ENCODE results near the gene EVL. TPM values are rescaled to one million over a fixed set of nuclear protein-coding genes. Genes with fewer than 3 reads are reported as not detected.

Gene EVL
- total and polyA plus RNA-seq, 2 of the 8 experiments (the other 6 are each of a cell fraction or from before 2014, with no cell fraction given): 30.7 to 64.6 TPM

GRCh38 chr14:100033347-100034075, 31.7 kb upstream of the EVL start (continued):
- TF ChIP-seq CHD7 (IDR thresholded peaks at IDR 0.05; ENCODE audit: insufficient replicate concordance, low read length) (no peak), TAF1 (IDR thresholded peaks at IDR 0.05; ENCODE audit: low read depth, low read length) (no peak), BACH1 (IDR thresholded peaks at IDR 0.05; ENCODE audit: low read length) (no peak)

Data from H1 (cell line).